CD4-positive, alpha-beta memory T cell (primary cell): Measurements from ENCODE around the gene MTHFSD. TPM values are rescaled to one million over a fixed set of nuclear protein-coding genes. Genes with fewer than 3 reads are reported as not detected.

Experiments
- CTCF ChIA-PET: fragments of 350-600 bp; sonication (Branson Sonifier 250); formaldehyde crosslinking; loops from one replicate; lab custom pipeline; 2021; ENCODE audit warnings: inconsistent platforms; ENCODE audit not compliant: partially characterized antibody; lab: Charles Lee
- POLR2A ChIA-PET: fragments of 350-600 bp; sonication (Branson Sonifier 250); formaldehyde crosslinking; loops from one replicate; lab custom pipeline; 2021; ENCODE audit not compliant: partially characterized antibody; lab: Charles Lee
- DNase-seq, 5 donors: peaks; one replicate each; pipeline versions ENCODE4 v3.0.0 to v3.0.0-alpha.2; 2020 to 2022; ENCODE audit warnings: mixed read lengths in 1 of 5
- H3K27ac ChIP-seq: one replicate; pipeline ENCODE4 v1.7.0; 2013; ENCODE audit warnings: low read depth, low read length
- H3K27me3 ChIP-seq: 2 replicates; pipeline ENCODE4 v1.7.0; 2013; ENCODE audit warnings: mild to moderate bottlenecking, low read length, moderate library complexity; ENCODE audit not compliant: insufficient read depth
- H3K36me3 ChIP-seq: 2 replicates; pipeline ENCODE4 v1.7.0; 2013; ENCODE audit warnings: mild to moderate bottlenecking, low read length, moderate library complexity; ENCODE audit not compliant: insufficient read depth
- H3K4me1 ChIP-seq: 2 replicates; pipeline ENCODE4 v1.7.0; 2013; ENCODE audit warnings: mild to moderate bottlenecking, low read length, moderate library complexity; ENCODE audit not compliant: insufficient read depth
- H3K4me3 ChIP-seq, 2 donors: one replicate each; pipeline ENCODE4 v1.7.0; 2013; ENCODE audit warnings: low read length in 2 of 2, mild to moderate bottlenecking in 1 of 2
- H3K9me3 ChIP-seq, 2 donors: one replicate each; pipeline ENCODE4 v1.7.0; 2013; ENCODE audit warnings: low read length in 2 of 2, control low read depth in 1 of 2; ENCODE audit not compliant: control insufficient read depth in 1 of 2
- H3K27ac Mint-ChIP-seq, 7 donors: one replicate each; pipeline ENCODE4 v1.8.0; 2020 to 2021; ENCODE audit warnings: mixed read lengths in 7 of 7, mild to moderate bottlenecking in 6 of 7, inconsistent platforms in 3 of 7, moderate library complexity in 3 of 7
- H3K27me3 Mint-ChIP-seq, 2 donors: one replicate each; pipeline ENCODE4 v1.8.0; 2020 to 2021; ENCODE audit warnings: mixed read lengths in 2 of 2
- H3K36me3 Mint-ChIP-seq, 2 donors: one replicate each; pipeline ENCODE4 v1.8.0; 2020 to 2021; ENCODE audit warnings: mixed read lengths in 2 of 2, inconsistent platforms in 1 of 2, mild to moderate bottlenecking in 1 of 2
- H3K4me1 Mint-ChIP-seq, 4 donors: one replicate each; pipeline ENCODE4 v1.8.0; 2020 to 2021; ENCODE audit warnings: mixed read lengths in 4 of 4, mild to moderate bottlenecking in 1 of 4
- H3K4me3 Mint-ChIP-seq, 8 donors: one replicate each; pipeline ENCODE4 v1.8.0; 2020 to 2021; ENCODE audit warnings: mixed read lengths in 8 of 8, mild to moderate bottlenecking in 7 of 8, moderate library complexity in 6 of 8, inconsistent platforms in 3 of 8
- H3K9me3 Mint-ChIP-seq, 8 donors: one replicate each; pipeline ENCODE4 v1.8.0; 2020 to 2021; ENCODE audit warnings: mixed read lengths in 8 of 8, mild to moderate bottlenecking in 5 of 8, inconsistent platforms in 3 of 8, moderate library complexity in 1 of 8
- intact Hi-C: fragments of 100-400 bp; cut with micrococcal nuclease; formaldehyde crosslinking; loops from one replicate; pipeline ENCODE4 v1.15.1; 2023
- polyA plus RNA-seq, 2 donors: library from polyadenylated mRNA; unstranded; fragments of 300-500 nt; fragmentation: Illumina TruSeq; gene quantifications; one replicate each; pipeline ENCODE4 v1.2.3, GENCODE V29; 2021
- total RNA-seq, 2 experiments: library from RNA; stranded (reverse); gene quantifications; one replicate each; pipeline ENCODE4 v1.2.3, GENCODE V29; 2021

Gene MTHFSD
- total and polyA plus RNA-seq, 4 experiments from 2014 or later, result 12.5 to 41.6 (median 29.9) TPM

DNA sequence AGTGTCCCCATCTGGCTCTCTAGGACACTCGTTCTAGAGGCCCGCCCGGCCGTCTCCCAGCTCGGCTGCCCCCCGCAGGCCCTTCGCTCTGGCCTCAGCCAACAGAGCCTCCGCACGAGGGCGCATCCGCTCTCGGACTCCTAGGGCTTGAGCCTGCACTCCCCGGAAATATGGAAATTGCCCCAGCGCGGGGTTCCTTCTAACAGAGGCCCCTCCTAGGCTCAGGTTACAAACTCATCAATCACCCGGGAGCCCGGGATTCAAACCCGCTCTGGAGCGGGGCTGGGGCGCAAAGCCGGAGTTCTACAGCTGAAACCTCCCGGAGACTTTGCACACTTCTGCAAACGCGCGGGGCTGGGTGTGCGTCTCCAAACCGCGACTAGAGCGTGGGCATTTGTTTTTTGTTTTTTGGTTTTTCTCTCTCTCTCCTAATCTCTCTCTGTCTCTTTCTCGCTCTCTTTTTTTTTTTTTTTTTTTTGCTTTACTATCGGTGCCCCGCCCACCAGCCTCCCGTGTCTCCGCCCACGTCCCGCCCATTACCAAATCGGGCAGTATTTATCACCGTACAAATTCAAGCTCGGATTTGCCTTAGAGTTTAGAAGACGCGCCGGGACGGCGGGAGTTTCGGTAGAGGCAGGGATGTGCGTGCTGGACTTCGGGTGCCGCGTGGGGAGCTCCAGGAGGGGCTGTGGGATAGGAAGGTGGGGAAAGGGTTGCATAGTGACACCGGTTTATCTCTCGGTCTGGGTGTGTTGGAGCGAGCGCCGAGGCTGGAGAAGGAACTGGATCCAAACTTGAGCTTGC lies 20.9 kb upstream of the MTHFSD start:
- Histone ChIP-seq H3K27ac (no peak overlapping the region), H3K4me1 (peaks cover 16% of the 10 kb centered on the region), H3K9me3 (no peaks in the 10 kb centered on the region), H3K36me3 (no peaks in the 10 kb centered on the region), H3K27me3 (peaks cover 21% of the 10 kb centered on the region), H3K4me3 (peak overlapping the region in 1 of 2 donors; percentile 13)
- peak in 1 of 5 donors; percentile 64 for DNase-seq
- H3K27me3 Mint-ChIP-seq, result peaks cover 58 to 65% of the 10 kb centered on the region in 2 donors
- POLR2A ChIA-PET, result no interaction called here
- H3K4me1 Mint-ChIP-seq, result peaks cover 3 to 18% (median 11%) of the 10 kb centered on the region in 4 donors
- H3K9me3 Mint-ChIP-seq, result no peaks in the 10 kb centered on the region
- intact Hi-C loops, result no loop called here
- H3K36me3 Mint-ChIP-seq, result no peaks in the 10 kb centered on the region
- CTCF ChIA-PET, result interaction anchor here (1.2 kb wide), 1 partner anchor 11 kb away, joined by 3 read pairs; no protein-coding TSS in a partner anchor
- peak overlapping the region; percentile 54 to 86 (median 75) for H3K4me3 Mint-ChIP-seq
- peak overlapping the region in 1 of 7 donors; percentile 65 for H3K27ac Mint-ChIP-seq

DNA sequence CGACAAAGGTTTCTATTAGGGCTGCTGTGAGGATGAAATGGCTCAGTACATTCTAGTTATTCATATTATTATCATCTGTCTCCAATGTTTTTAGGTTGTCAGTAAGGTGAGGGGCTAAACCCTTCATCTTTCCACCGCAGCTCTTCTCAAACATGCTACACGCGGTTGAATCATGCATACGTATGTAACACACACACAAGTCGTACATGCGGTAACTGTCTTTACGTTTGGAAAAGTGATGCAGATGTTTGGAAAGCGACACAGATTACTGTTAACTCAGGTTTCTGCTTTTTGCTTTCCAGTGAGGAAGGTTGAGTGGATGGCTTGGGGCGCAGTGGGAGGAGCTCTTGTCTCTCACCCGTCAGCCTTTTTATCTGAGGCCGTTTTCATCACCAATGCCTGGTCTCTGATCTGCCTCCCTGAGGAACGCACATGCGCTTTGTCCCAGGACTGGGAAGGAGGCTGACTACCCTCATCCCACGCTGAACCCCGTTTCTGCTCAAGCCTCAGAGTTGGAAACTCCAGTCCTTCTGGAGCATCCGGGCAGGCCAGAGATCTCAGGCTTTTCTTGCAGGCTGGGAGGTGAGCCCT lies 20.2 kb upstream of the MTHFSD start:
- Histone ChIP-seq H3K27ac (no peak overlapping the region), H3K4me3 (no peak overlapping the region), H3K4me1 (peaks cover 16% of the 10 kb centered on the region), H3K27me3 (peaks cover 16% of the 10 kb centered on the region), H3K36me3 (no peaks in the 10 kb centered on the region), H3K9me3 (no peaks in the 10 kb centered on the region)
- peaks cover 3 to 18% (median 11%) of the 10 kb centered on the region in 4 donors for H3K4me1 Mint-ChIP-seq
- ChIA-PET POLR2A (no interaction called here), CTCF (interaction anchor here (1.4 kb wide), 1 partner anchor 11 kb away, joined by 3 read pairs; no protein-coding TSS in a partner anchor)
- H3K9me3 Mint-ChIP-seq, result no peaks in the 10 kb centered on the region
- no peaks in the 10 kb centered on the region for H3K36me3 Mint-ChIP-seq
- intact Hi-C loops, result no loop called here
- no peak for DNase-seq
- H3K27me3 Mint-ChIP-seq, result peaks cover 58 to 66% of the 10 kb centered on the region in 2 donors
- no peak overlapping the region for H3K27ac Mint-ChIP-seq
- peak overlapping the region in 3 of 8 donors; percentile 4 to 86 (median 63) for H3K4me3 Mint-ChIP-seq

- Mint-ChIP-seq H3K4me1 (peaks cover 3 to 18% (median 11%) of the 10 kb centered on the region in 4 donors), H3K27me3 (peaks cover 56 to 67% of the 10 kb centered on the region in 2 donors), H3K36me3 (no peaks in the 10 kb centered on the region), H3K27ac (no peak overlapping the region), H3K4me3 (no peak overlapping the region), H3K9me3 (no peaks in the 10 kb centered on the region)
- ChIA-PET POLR2A (no interaction called here), CTCF (interaction anchor here (1.4 kb wide), 1 partner anchor 10 kb away, joined by 3 read pairs; no protein-coding TSS in a partner anchor)
- Histone ChIP-seq H3K27me3 (peaks cover 19% of the 10 kb centered on the region), H3K27ac (no peak overlapping the region), H3K4me3 (no peak overlapping the region), H3K9me3 (no peaks in the 10 kb centered on the region), H3K4me1 (peaks cover 16% of the 10 kb centered on the region), H3K36me3 (no peaks in the 10 kb centered on the region)
- DNase-seq, result no peak
- intact Hi-C loops, result no loop called here
These were observed 19.6 kb upstream of the MTHFSD start for GRCh38 chr16:86574646-86575045.

- POLR2A ChIA-PET, result no interaction called here
- intact Hi-C loops, result no loop called here
- CTCF ChIA-PET, result interaction anchor here (1.4 kb wide), 1 partner anchor 9 kb away, joined by 3 read pairs; no protein-coding TSS in a partner anchor
- peaks cover 59 to 70% of the 10 kb centered on the region in 2 donors for H3K27me3 Mint-ChIP-seq
- no peaks in the 10 kb centered on the region for H3K36me3 ChIP-seq
- H3K9me3 ChIP-seq, result no peaks in the 10 kb centered on the region
- H3K4me3 Mint-ChIP-seq, result no peak overlapping the region
- no peak overlapping the region for H3K27ac Mint-ChIP-seq
- DNase-seq, result no peak
- no peak overlapping the region for H3K27ac ChIP-seq
- H3K36me3 Mint-ChIP-seq, result no peaks in the 10 kb centered on the region
- H3K4me1 ChIP-seq, result peaks cover 16% of the 10 kb centered on the region
- no peak overlapping the region for H3K4me3 ChIP-seq
- peaks cover 25% of the 10 kb centered on the region for H3K27me3 ChIP-seq
- peaks cover 3 to 21% (median 11%) of the 10 kb centered on the region in 4 donors for H3K4me1 Mint-ChIP-seq
- no peaks in the 10 kb centered on the region for H3K9me3 Mint-ChIP-seq
These were observed 18.8 kb upstream of the MTHFSD start for GRCh38 chr16:86573646-86574508.

- H3K4me3 Mint-ChIP-seq, result no peak overlapping the region
- intact Hi-C loops, result no loop called here
- Histone ChIP-seq H3K9me3 (no peaks in the 10 kb centered on the region), H3K4me1 (peaks cover 16% of the 10 kb centered on the region), H3K4me3 (no peak overlapping the region), H3K27me3 (peaks cover 25% of the 10 kb centered on the region), H3K27ac (no peak overlapping the region), H3K36me3 (no peaks in the 10 kb centered on the region)
- H3K36me3 Mint-ChIP-seq, result no peaks in the 10 kb centered on the region
- H3K4me1 Mint-ChIP-seq, result peaks cover 3 to 22% (median 10%) of the 10 kb centered on the region in 4 donors
- CTCF ChIA-PET, result no interaction called here
- no peak overlapping the region for H3K27ac Mint-ChIP-seq
- no peak for DNase-seq
- POLR2A ChIA-PET, result no interaction called here
- no peaks in the 10 kb centered on the region for H3K9me3 Mint-ChIP-seq
- H3K27me3 Mint-ChIP-seq, result peaks cover 57 to 69% of the 10 kb centered on the region in 2 donors
These were observed 18.2 kb upstream of the MTHFSD start for GRCh38 chr16:86573215-86573614.

DNA sequence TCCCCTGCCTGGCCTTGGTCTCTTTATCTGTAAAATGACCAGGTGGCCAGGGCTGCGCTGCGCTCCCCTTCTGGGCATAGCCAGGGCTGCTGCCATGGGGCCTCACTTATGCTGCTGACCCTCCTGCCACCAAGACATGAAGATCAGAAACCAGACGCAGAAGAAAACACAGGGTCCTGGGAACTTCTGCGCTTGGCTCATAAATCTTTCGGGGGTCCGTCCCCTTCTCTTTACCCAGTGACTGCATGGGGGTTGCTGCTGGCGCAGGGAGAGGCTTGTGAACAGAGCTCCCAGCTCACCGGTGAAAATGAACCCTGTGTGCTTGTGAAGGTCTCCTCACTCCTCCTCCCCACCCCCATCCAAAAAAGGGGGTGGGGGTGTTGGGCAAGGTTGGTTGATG lies 17.6 kb upstream of the MTHFSD start:
- no peak overlapping the region for H3K4me3 Mint-ChIP-seq
- H3K36me3 ChIP-seq, result no peaks in the 10 kb centered on the region
- POLR2A ChIA-PET, result no interaction called here
- CTCF ChIA-PET, result no interaction called here
- H3K4me1 ChIP-seq, result peaks cover 16% of the 10 kb centered on the region
- H3K27me3 Mint-ChIP-seq, result peaks cover 53 to 64% of the 10 kb centered on the region in 2 donors
- DNase-seq, result no peak
- H3K4me1 Mint-ChIP-seq, result peaks cover 3 to 17% (median 10%) of the 10 kb centered on the region in 4 donors
- H3K36me3 Mint-ChIP-seq, result no peaks in the 10 kb centered on the region
- intact Hi-C loops, result no loop called here
- H3K4me3 ChIP-seq, result no peak overlapping the region
- no peak overlapping the region for H3K27ac Mint-ChIP-seq
- no peaks in the 10 kb centered on the region for H3K9me3 Mint-ChIP-seq
- peaks cover 19% of the 10 kb centered on the region for H3K27me3 ChIP-seq
- H3K9me3 ChIP-seq, result no peaks in the 10 kb centered on the region
- no peak overlapping the region for H3K27ac ChIP-seq
